Tibial nerve (tissue), 4 donors: ENCODE measurements around the gene ESYT3. TPM values are rescaled to one million over a fixed set of nuclear protein-coding genes. Genes with fewer than 3 reads are reported as not detected.

Source experiments
- DNase-seq, 2 donors: peaks; one replicate each; pipeline ENCODE4 v3.0.0-alpha.2; 2019; ENCODE audit warnings: low spot score in 2 of 2
- H3K27ac ChIP-seq, 4 donors: fragments of 200-600 bp; sonication (generic) in 3 of 4; one replicate each; pipeline ENCODE4 v1.5.1; 2017 to 2019; ENCODE audit warnings: mild to moderate bottlenecking in 1 of 4
- H3K27me3 ChIP-seq, 2 donors: fragments of 200-600 bp; sonication (generic) in 1 of 2; one replicate each; pipeline versions ENCODE4 v1.5.1 to v1.6.0; 2017 to 2019
- H3K36me3 ChIP-seq, 3 donors: fragments of 200-600 bp; sonication (generic); one replicate each; pipeline ENCODE4 v1.5.1; 2018 to 2019
- H3K4me1 ChIP-seq, 4 donors: fragments of 200-600 bp; sonication (generic) in 3 of 4; one replicate each; pipeline ENCODE4 v1.5.1; 2017 to 2019
- H3K4me3 ChIP-seq, 4 donors: fragments of 200-600 bp; sonication (generic) in 3 of 4; one replicate each; pipeline ENCODE4 v1.5.1; 2017 to 2019; ENCODE audit warnings: mild to moderate bottlenecking in 1 of 4, moderate library complexity in 1 of 4
- H3K9me3 ChIP-seq, 4 donors: fragments of 200-600 bp; sonication (generic) in 3 of 4; one replicate each; pipeline ENCODE4 v1.5.1; 2017 to 2019
- CTCF ChIP-seq, 5 experiments: fragments of 200-600 bp in 3 of 5; fragments of 450-650 bp in 2 of 5; sonication (generic) in 3 of 5; IDR thresholded peaks; one replicate each; pipeline ENCODE4 v1.5.1; 2016 to 2019; ENCODE audit warnings: antibody characterized with exemption in 5 of 5, mild to moderate bottlenecking in 3 of 5, moderate library complexity in 2 of 5
- EP300 ChIP-seq, 2 donors: sonication (generic); formaldehyde crosslinking; IDR thresholded peaks; one replicate each; pipeline ENCODE4 v1.6.1; 2017; ENCODE audit warnings: antibody characterized with exemption in 2 of 2, mild to moderate bottlenecking in 1 of 2
- POLR2A ChIP-seq, 2 donors: fragments of 450-650 bp; IDR thresholded peaks; one replicate each; pipeline ENCODE4 v1.6.1; 2017; ENCODE audit warnings: antibody characterized with exemption in 2 of 2, mild to moderate bottlenecking in 2 of 2, moderate library complexity in 2 of 2
- WGBS, 2 donors: methylation state at CpG; one replicate each; pipeline ENCODE4 v1.1.5; 2018; 5-methylcytosine and 5-hydroxymethylcytosine counted together
- total RNA-seq, 4 donors: library from RNA; depleted of rRNA; stranded (reverse); fragments of >200 nt; gene quantifications; one replicate each; pipeline ENCODE4 v1.1.0, GENCODE V29; 2016

Gene ESYT3
- total RNA-seq, 4 donors from 2014 or later: 6.9 to 9.4 (median 7.6) TPM

- Histone ChIP-seq H3K4me3 (no peak overlapping the region), H3K36me3 (no peaks in the 10 kb centered on the region), H3K27ac (no peak overlapping the region), H3K4me1 (peaks cover 0 to 19% (median 12%) of the 10 kb centered on the region in 4 donors), H3K27me3 (peaks cover 0 to 29% of the 10 kb centered on the region in 2 donors), H3K9me3 (no peaks in the 10 kb centered on the region)
- DNase-seq: no peak
- no peak for TF ChIP-seq CTCF (IDR thresholded peaks at IDR 0.05)
- no peak for TF ChIP-seq EP300 (IDR thresholded peaks at IDR 0.05)
- no peak for TF ChIP-seq POLR2A (IDR thresholded peaks at IDR 0.05)
- 69 to 70% methylated on average over 11 of the region's 11 CpGs for WGBS, 2 donors
These were observed 4.5 kb downstream of the ESYT3 start for GRCh38 chr3:138438896-138439295.

- no peak for TF ChIP-seq EP300 (IDR thresholded peaks at IDR 0.05)
- TF ChIP-seq POLR2A (IDR thresholded peaks at IDR 0.05): no peak
- TF ChIP-seq CTCF (IDR thresholded peaks at IDR 0.05): no peak
- peaks cover 0 to 11% (median 5%) of the 10 kb centered on the region in 4 donors for H3K4me1 ChIP-seq
These were observed 5.2 kb downstream of the ESYT3 start for GRCh38 chr3:138439646-138440045.

GRCh38 chr3:138440121-138440521, 5.7 kb downstream of the ESYT3 start:
- Histone ChIP-seq H3K27me3 (peaks cover 0 to 16% of the 10 kb centered on the region in 2 donors), H3K27ac (no peak overlapping the region), H3K4me1 (peaks cover 0 to 6% (median under 1%) of the 10 kb centered on the region in 4 donors), H3K9me3 (no peaks in the 10 kb centered on the region), H3K36me3 (no peaks in the 10 kb centered on the region), H3K4me3 (no peak overlapping the region)
- TF ChIP-seq POLR2A (IDR thresholded peaks at IDR 0.05) (no peak), CTCF (IDR thresholded peaks at IDR 0.05) (no peak), EP300 (IDR thresholded peaks at IDR 0.05) (no peak)
- 84 to 88% methylated on average over 5 to 7 of the region's 7 CpGs for WGBS, 2 donors
- no peak for DNase-seq

More at GRCh38 chr3:138439646-138440045, 5.2 kb downstream of the ESYT3 start:
- Histone ChIP-seq H3K4me3 (no peak overlapping the region), H3K27ac (no peak overlapping the region), H3K27me3 (peaks cover 0 to 21% of the 10 kb centered on the region in 2 donors), H3K9me3 (no peaks in the 10 kb centered on the region), H3K36me3 (no peaks in the 10 kb centered on the region)
- DNase-seq: no peak
- WGBS, 2 donors: 55 to 59% methylated on average over 4 of the region's 4 CpGs

GRCh38 chr3:138440596-138440995, 6.2 kb downstream of the ESYT3 start:
- no peaks in the 10 kb centered on the region for H3K36me3 ChIP-seq
- H3K27me3 ChIP-seq: peaks cover 0 to 12% of the 10 kb centered on the region in 2 donors
- H3K4me1 ChIP-seq: peaks cover 0 to 2% (median 0%) of the 10 kb centered on the region in 4 donors
- H3K4me3 ChIP-seq: no peak overlapping the region
- DNase-seq: no peak
- 85 to 90% methylated on average over 3 of the region's 3 CpGs for WGBS, 2 donors
- H3K9me3 ChIP-seq: no peaks in the 10 kb centered on the region
- no peak overlapping the region for H3K27ac ChIP-seq
- TF ChIP-seq EP300 (IDR thresholded peaks at IDR 0.05) (no peak), POLR2A (IDR thresholded peaks at IDR 0.05) (no peak), CTCF (IDR thresholded peaks at IDR 0.05) (no peak)

GRCh38 chr3:138441256-138441655, 6.8 kb downstream of the ESYT3 start:
- TF ChIP-seq CTCF (IDR thresholded peaks at IDR 0.05) (no peak), EP300 (IDR thresholded peaks at IDR 0.05) (no peak), POLR2A (IDR thresholded peaks at IDR 0.05) (no peak)
- no peaks in the 10 kb centered on the region for H3K36me3 ChIP-seq
- H3K27me3 ChIP-seq: peaks cover 0 to 7% of the 10 kb centered on the region in 2 donors
- no peaks in the 10 kb centered on the region for H3K4me1 ChIP-seq
- WGBS, 2 donors: 88 to 92% methylated on average over 2 of the region's 2 CpGs
- no peak overlapping the region for H3K4me3 ChIP-seq
- no peak for DNase-seq
- no peak overlapping the region for H3K27ac ChIP-seq
- no peaks in the 10 kb centered on the region for H3K9me3 ChIP-seq
